ENCODE data around the gene KIF4A.

The KIF4A gene

DNA sequence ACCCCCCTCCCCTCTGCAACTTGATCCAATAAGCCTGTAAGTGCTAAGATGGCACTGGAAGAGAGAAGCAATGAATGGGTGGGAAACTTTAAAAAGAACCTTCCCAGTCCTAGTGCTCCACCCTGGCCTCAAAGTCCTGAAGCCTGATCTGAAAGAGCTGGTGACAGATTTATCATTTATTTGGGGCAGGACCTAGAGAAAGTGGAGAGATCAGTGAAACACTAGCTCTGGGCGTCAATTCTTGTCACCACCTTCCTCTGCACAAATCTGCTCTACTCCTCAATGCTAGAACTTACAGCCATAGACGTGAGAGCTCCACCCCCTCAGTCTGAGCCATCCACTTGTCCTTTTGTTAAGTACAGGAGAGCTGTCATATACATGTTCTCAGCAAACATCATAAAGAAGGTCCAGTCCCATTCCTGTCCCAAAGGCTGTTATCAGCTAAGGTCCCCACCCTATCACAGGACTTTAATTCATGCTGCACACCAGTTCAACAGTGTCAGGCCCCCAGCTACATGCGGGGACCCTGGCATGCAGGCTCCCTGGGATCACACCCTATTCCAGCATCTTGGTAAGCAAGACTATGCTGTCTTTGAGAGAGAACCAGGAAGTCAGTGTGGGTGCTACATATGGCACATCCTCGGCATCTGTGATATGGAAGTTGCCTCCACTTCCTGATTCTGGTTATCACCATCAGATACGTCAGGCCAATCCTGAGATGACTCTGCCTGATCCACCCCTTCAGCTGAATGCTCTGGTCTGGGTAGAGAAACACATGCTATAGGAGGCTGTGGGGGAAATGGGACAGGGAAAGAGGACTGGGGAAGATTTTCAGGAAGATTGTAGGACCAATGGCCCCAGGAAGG lies 32.2 kb upstream of the KIF4A start:
- Histone ChIP-seq H3K4me3 (ENCODE audit: low read length) (no peak overlapping the region), H3K79me2 (ENCODE audit: control insufficient read depth, low read length) (no peaks in the 10 kb centered on the region), H3K4me2 (ENCODE audit: low read length) (no peak overlapping the region), H3F3A (ENCODE audit: control insufficient read depth, insufficient read depth) (no peaks in the 10 kb centered on the region), H3K36me3 (ENCODE audit: control insufficient read depth, low read length) (no peaks in the 10 kb centered on the region), H4K20me1 (ENCODE audit: control insufficient read depth, insufficient read depth, low read depth, low read length) (no peaks in the 10 kb centered on the region), H3K27ac (ENCODE audit: low read depth, low read length) (no peak overlapping the region), H3K27me3 (ENCODE audit: control insufficient read depth, low read length) (no peaks in the 10 kb centered on the region), H3K9me2 (replicated peaks; ENCODE audit: control insufficient read depth, low read length) (no peaks in the 10 kb centered on the region), H3K4me1 (ENCODE audit: control insufficient read depth, low read length) (no peaks in the 10 kb centered on the region), H3K9me3 (ENCODE audit: control insufficient read depth, insufficient read depth, low read length) (no peaks in the 10 kb centered on the region)
- TF ChIP-seq CTCF (IDR thresholded peaks at IDR 0.05; ENCODE audit: low read depth, low read length, poor library complexity, severe bottlenecking): no peak
- no peak for TF ChIP-seq EZH2phosphoT487 (IDR thresholded peaks at IDR 0.05; ENCODE audit: borderline replicate concordance, low read length)

DNA sequence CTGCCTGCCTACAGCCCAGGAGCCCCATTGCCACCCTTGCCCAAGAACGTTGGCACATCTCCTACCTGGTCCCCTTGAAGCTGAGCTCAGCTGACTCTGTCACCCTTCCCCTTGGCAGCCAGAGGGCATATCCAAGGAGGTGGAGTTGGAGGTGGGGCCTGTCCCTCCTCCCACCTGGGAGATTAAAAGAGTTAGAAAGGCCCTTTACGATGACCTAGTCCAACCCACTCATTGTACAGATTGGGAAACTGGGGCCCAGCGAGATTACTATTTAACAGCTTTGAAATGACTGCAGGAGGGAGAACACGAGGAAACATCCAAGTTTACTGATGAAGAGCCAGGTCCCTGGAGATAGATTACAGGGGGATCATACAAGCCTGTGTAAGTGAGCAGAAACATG lies 29.8 kb upstream of the KIF4A start, which contains the start of gene P2RY4:
P2RY4 (minus strand) TSS at position 101 of the 400 bp plus-strand sequence. CDS start 580 bp downstream, outside the sequence.
- no peaks in the 10 kb centered on the region for H3K36me3 ChIP-seq (ENCODE audit: control insufficient read depth, low read length)
- no peaks in the 10 kb centered on the region for H3F3A ChIP-seq (ENCODE audit: control insufficient read depth, insufficient read depth)
- no peaks in the 10 kb centered on the region for H3K4me1 ChIP-seq (ENCODE audit: control insufficient read depth, low read length)
- no peak within 1 kb of the TSS for H3K4me3 ChIP-seq (ENCODE audit: low read length)
- no peak for TF ChIP-seq CTCF (IDR thresholded peaks at IDR 0.05; ENCODE audit: low read depth, low read length, poor library complexity, severe bottlenecking)
- TF ChIP-seq EZH2phosphoT487 (IDR thresholded peaks at IDR 0.05; ENCODE audit: borderline replicate concordance, low read length): no peak
- H3K4me2 ChIP-seq (ENCODE audit: low read length): no peak within 1 kb of the TSS
- no peaks in the 10 kb centered on the region for H3K9me3 ChIP-seq (ENCODE audit: control insufficient read depth, insufficient read depth, low read length)
- H3K27me3 ChIP-seq (ENCODE audit: control insufficient read depth, low read length): no peaks in the 10 kb centered on the region
- H3K79me2 ChIP-seq (ENCODE audit: control insufficient read depth, low read length): no peaks in the 10 kb centered on the region
- no peaks in the 10 kb centered on the region for H4K20me1 ChIP-seq (ENCODE audit: control insufficient read depth, insufficient read depth, low read depth, low read length)
- no peak within 1 kb of the TSS for H3K27ac ChIP-seq (ENCODE audit: low read depth, low read length)
- H3K9me2 ChIP-seq (replicated peaks; ENCODE audit: control insufficient read depth, low read length): no peaks in the 10 kb centered on the region

DNA sequence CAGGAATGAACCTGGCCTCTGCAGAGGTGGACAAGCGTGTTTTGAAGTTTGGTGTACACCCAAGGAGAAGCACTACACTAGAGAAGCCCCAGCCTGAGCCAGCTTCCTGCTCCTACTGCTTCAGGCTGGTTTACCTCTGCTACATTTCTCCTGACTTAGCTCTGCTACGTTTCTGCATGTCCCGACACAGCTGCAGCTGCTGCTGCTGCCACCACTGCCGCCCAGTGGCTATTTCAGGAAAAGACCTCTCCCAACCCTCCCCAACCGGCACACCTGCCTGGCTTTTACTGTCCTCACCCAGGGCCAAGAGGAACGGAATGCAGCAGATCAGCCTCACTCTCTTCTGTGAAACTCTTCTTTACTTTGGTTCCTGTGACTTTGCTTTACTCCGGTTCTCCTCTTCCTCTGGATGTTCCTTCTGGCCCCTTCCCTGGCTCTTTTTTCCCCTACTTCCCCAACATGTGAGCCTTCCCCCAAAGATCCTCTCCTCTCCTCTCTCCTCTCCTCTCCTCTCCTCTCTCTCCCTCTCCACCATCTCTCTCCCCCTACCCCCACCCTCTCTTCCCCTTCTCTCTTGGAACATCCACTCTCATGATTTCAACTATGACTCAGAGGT lies 26.8 kb upstream of the KIF4A start:
- H3F3A ChIP-seq (ENCODE audit: control insufficient read depth, insufficient read depth): no peaks in the 10 kb centered on the region
- H3K9me2 ChIP-seq (replicated peaks; ENCODE audit: control insufficient read depth, low read length): no peaks in the 10 kb centered on the region
- H3K27ac ChIP-seq (ENCODE audit: low read depth, low read length): no peak overlapping the region
- TF ChIP-seq EZH2phosphoT487 (IDR thresholded peaks at IDR 0.05; ENCODE audit: borderline replicate concordance, low read length) (no peak), CTCF (IDR thresholded peaks at IDR 0.05; ENCODE audit: low read depth, low read length, poor library complexity, severe bottlenecking) (peak; percentile 58)
- H3K4me3 ChIP-seq (ENCODE audit: low read length): no peak overlapping the region
- H3K36me3 ChIP-seq (ENCODE audit: control insufficient read depth, low read length): no peaks in the 10 kb centered on the region
- no peaks in the 10 kb centered on the region for H4K20me1 ChIP-seq (ENCODE audit: control insufficient read depth, insufficient read depth, low read depth, low read length)
- no peaks in the 10 kb centered on the region for H3K27me3 ChIP-seq (ENCODE audit: control insufficient read depth, low read length)
- no peaks in the 10 kb centered on the region for H3K4me1 ChIP-seq (ENCODE audit: control insufficient read depth, low read length)
- no peaks in the 10 kb centered on the region for H3K79me2 ChIP-seq (ENCODE audit: control insufficient read depth, low read length)
- H3K4me2 ChIP-seq (ENCODE audit: low read length): no peak overlapping the region
- no peaks in the 10 kb centered on the region for H3K9me3 ChIP-seq (ENCODE audit: control insufficient read depth, insufficient read depth, low read length)

Data from DOHH2 (cell line).